ENCODE measurements around the gene MCAT. TPM values are rescaled to one million over a fixed set of nuclear protein-coding genes. Genes with fewer than 3 reads are reported as not detected.

MCAT gene
- total RNA-seq, 2 donors from 2014 or later: 17.1 to 19.9 TPM

GRCh38 chr22:43185860-43186261 is 42.7 kb upstream of the MCAT start:
- H3K27me3 Mint-ChIP-seq (ENCODE audit: insufficient read depth): peaks cover 2% of the 10 kb centered on the region
- H3K36me3 Mint-ChIP-seq (ENCODE audit: low read depth): peaks cover 8% of the 10 kb centered on the region
- H3K27ac ChIP-seq (ENCODE audit: low read depth, low read length): no peak overlapping the region
- H3K4me3 Mint-ChIP-seq: peak overlapping the region; percentile 71
- no peak for TF ChIP-seq CTCF (conservative IDR thresholded peaks at IDR 0.05)
- H3K9me3 ChIP-seq (ENCODE audit: control insufficient read depth, low read length): peaks cover 2% of the 10 kb centered on the region
- H3K36me3 ChIP-seq (ENCODE audit: control insufficient read depth, insufficient read depth, low read length): no peaks in the 10 kb centered on the region
- 29 to 46% methylated on average over 7 to 11 of the region's 12 CpGs for WGBS, 2 experiments (ENCODE audit: insufficient coverage in 1 of 2, insufficient read length in 1 of 2)
- H3K4me1 Mint-ChIP-seq: peaks cover 18% of the 10 kb centered on the region
- H3K4me3 ChIP-seq (ENCODE audit: low read length): peak overlapping the region; percentile 96
- H3K9ac ChIP-seq (ENCODE audit: extremely low read depth, low read length, poor library complexity, severe bottlenecking): peak overlapping the region; percentile 68
- DNase-seq: peak; percentile 70
- H3K27ac Mint-ChIP-seq: no peak overlapping the region
- peaks cover 6% of the 10 kb centered on the region for H3K4me1 ChIP-seq (ENCODE audit: control insufficient read depth, insufficient read depth, low read length)
- no peaks in the 10 kb centered on the region for H3K27me3 ChIP-seq (ENCODE audit: control insufficient read depth, insufficient read depth, low read length, poor library complexity, severe bottlenecking)
- peaks cover 3% of the 10 kb centered on the region for H3K9me3 Mint-ChIP-seq

- DNase-seq: no peak
- Histone ChIP-seq H3K4me1 (ENCODE audit: control insufficient read depth, insufficient read depth, low read length) (peaks cover 6% of the 10 kb centered on the region), H3K4me3 (ENCODE audit: low read length) (no peak overlapping the region), H3K9me3 (ENCODE audit: control insufficient read depth, low read length) (no peaks in the 10 kb centered on the region), H3K36me3 (ENCODE audit: control insufficient read depth, insufficient read depth, low read length) (peaks cover 16% of the 10 kb centered on the region), H3K9ac (ENCODE audit: extremely low read depth, low read length, poor library complexity, severe bottlenecking) (no peak overlapping the region), H3K27me3 (ENCODE audit: control insufficient read depth, insufficient read depth, low read length, poor library complexity, severe bottlenecking) (no peaks in the 10 kb centered on the region), H3K27ac (ENCODE audit: low read depth, low read length) (no peak overlapping the region)
- H3K27me3 Mint-ChIP-seq (ENCODE audit: insufficient read depth): no peaks in the 10 kb centered on the region
- no peaks in the 10 kb centered on the region for H3K9me3 Mint-ChIP-seq
- H3K4me3 Mint-ChIP-seq: no peak overlapping the region
- H3K27ac Mint-ChIP-seq: peak overlapping the region; percentile 66
- no peak for TF ChIP-seq CTCF (conservative IDR thresholded peaks at IDR 0.05)
- peaks cover 29% of the 10 kb centered on the region for H3K36me3 Mint-ChIP-seq (ENCODE audit: low read depth)
- H3K4me1 Mint-ChIP-seq: peaks cover 12% of the 10 kb centered on the region
- 93 to 96% methylated on average over 9 to 12 of the region's 12 CpGs for WGBS, 2 experiments (ENCODE audit: insufficient coverage in 1 of 2, insufficient read length in 1 of 2)
Measured at GRCh38 chr22:43183496-43184277, 40.5 kb upstream of the MCAT start.

GRCh38 chr22:43182726-43183125 is 39.5 kb upstream of the MCAT start:
- Mint-ChIP-seq H3K36me3 (ENCODE audit: low read depth) (peaks cover 36% of the 10 kb centered on the region), H3K27me3 (ENCODE audit: insufficient read depth) (no peaks in the 10 kb centered on the region), H3K27ac (no peak overlapping the region), H3K9me3 (no peaks in the 10 kb centered on the region), H3K4me3 (no peak overlapping the region), H3K4me1 (peaks cover 12% of the 10 kb centered on the region)
- H3K36me3 ChIP-seq (ENCODE audit: control insufficient read depth, insufficient read depth, low read length): peaks cover 18% of the 10 kb centered on the region
- no peak overlapping the region for H3K27ac ChIP-seq (ENCODE audit: low read depth, low read length)
- H3K27me3 ChIP-seq (ENCODE audit: control insufficient read depth, insufficient read depth, low read length, poor library complexity, severe bottlenecking): no peaks in the 10 kb centered on the region
- H3K9me3 ChIP-seq (ENCODE audit: control insufficient read depth, low read length): no peaks in the 10 kb centered on the region
- 96 to 97% methylated on average over 13 to 17 of the region's 17 CpGs for WGBS, 2 experiments (ENCODE audit: insufficient coverage in 1 of 2, insufficient read length in 1 of 2)
- peaks cover 6% of the 10 kb centered on the region for H3K4me1 ChIP-seq (ENCODE audit: control insufficient read depth, insufficient read depth, low read length)
- no peak for DNase-seq
- no peak for TF ChIP-seq CTCF (conservative IDR thresholded peaks at IDR 0.05)
- no peak overlapping the region for H3K9ac ChIP-seq (ENCODE audit: extremely low read depth, low read length, poor library complexity, severe bottlenecking)
- no peak overlapping the region for H3K4me3 ChIP-seq (ENCODE audit: low read length)
